PC-9 (cell line): Measurements from ENCODE around the gene RER1. TPM values are rescaled to one million over a fixed set of nuclear protein-coding genes. Genes with fewer than 3 reads are reported as not detected.

Experiments
- BruUV-seq: library from RNA; stranded (reverse); fragments of 400-500 nt; replicated peaks from 2 replicates; lab custom pipeline; 2021; lab: Mats Ljungman, UMichigan
- CTCF ChIA-PET: fragments of 300-600 bp; sonication (Branson Sonifier 250); formaldehyde crosslinking; loops from one replicate; lab custom pipeline; 2022; ENCODE audit warnings: antibody characterized with exemption; lab: Charles Lee
- POLR2A ChIA-PET: fragments of 300-600 bp; sonication (Branson Sonifier 250); formaldehyde crosslinking; loops from one replicate; lab custom pipeline; 2022; ENCODE audit warnings: antibody characterized with exemption; ENCODE audit not compliant: unreplicated experiment; lab: Charles Lee
- DNase-seq, 2 experiments: peaks; one replicate each; pipeline versions ENCODE4 v3.0.0 to v3.0.0-alpha.2; 2015 to 2022; ENCODE audit warnings: mixed read lengths in 1 of 2
- H2AFZ ChIP-seq: fragments of 200-600 bp; sonication (generic); 2 replicates; pipeline ENCODE4 v1.8.1; 2017; ENCODE audit warnings: antibody characterized with exemption
- H3F3A ChIP-seq: fragments of 200-600 bp; sonication (generic); 2 replicates; pipeline ENCODE4 v1.8.1; 2017; ENCODE audit warnings: antibody characterized with exemption, mild to moderate bottlenecking, low read depth; ENCODE audit not compliant: insufficient read depth
- H3K27ac ChIP-seq: fragments of 200-600 bp; sonication (generic); 2 replicates; pipeline ENCODE4 v1.6.1; 2016; ENCODE audit warnings: mixed run types
- H3K27me3 ChIP-seq: fragments of 200-600 bp; sonication (generic); 2 replicates; pipeline ENCODE4 v1.6.1; 2016; ENCODE audit warnings: low read depth, mixed run types; ENCODE audit not compliant: insufficient read depth
- H3K36me3 ChIP-seq: fragments of 200-600 bp; sonication (generic); 2 replicates; pipeline ENCODE4 v1.6.1; 2016; ENCODE audit warnings: low read depth, mixed run types
- H3K4me1 ChIP-seq: fragments of 200-600 bp; sonication (generic); replicated peaks from 2 replicates; pipeline ENCODE4 v1.6.1; 2016; ENCODE audit warnings: mixed run types; ENCODE audit not compliant: insufficient read depth
- H3K4me2 ChIP-seq: fragments of 200-600 bp; sonication (generic); 2 replicates; pipeline ENCODE4 v1.6.1; 2017; ENCODE audit warnings: mixed run types
- H3K4me3 ChIP-seq: fragments of 200-600 bp; sonication (generic); 2 replicates; pipeline ENCODE4 v1.6.1; 2016; ENCODE audit warnings: mixed run types
- H3K79me2 ChIP-seq: fragments of 200-600 bp; sonication (generic); 2 replicates; pipeline ENCODE4 v1.6.1; 2017; ENCODE audit warnings: low read depth, mixed run types
- H3K9me2 ChIP-seq: fragments of 200-600 bp; sonication (generic); 2 replicates; pipeline ENCODE4 v1.8.1; 2017; ENCODE audit warnings: mild to moderate bottlenecking; ENCODE audit not compliant: insufficient read depth
- H3K9me3 ChIP-seq: fragments of 200-600 bp; sonication (generic); 2 replicates; pipeline ENCODE4 v1.8.1; 2016; ENCODE audit warnings: low read depth; ENCODE audit not compliant: insufficient read depth
- H4K20me1 ChIP-seq: fragments of 200-600 bp; sonication (generic); 2 replicates; pipeline ENCODE4 v1.8.1; 2017; ENCODE audit not compliant: insufficient read depth
- CTCF ChIP-seq: fragments of 200-600 bp; sonication (generic); conservative IDR thresholded peaks from 2 replicates; pipeline ENCODE4 v1.6.1; 2017; ENCODE audit warnings: mixed run types, antibody characterized with exemption, mild to moderate bottlenecking, moderate library complexity
- EZH2 ChIP-seq: fragments of 200-600 bp; sonication (generic); IDR thresholded peaks from 2 replicates; pipeline ENCODE4 v1.8.0; 2017; ENCODE audit warnings: antibody characterized with exemption, low read depth
- intact Hi-C: fragments of 100-400 bp; cut with micrococcal nuclease; formaldehyde crosslinking; loops from one replicate; pipeline ENCODE4 v1.10.0; 2022; ENCODE audit not compliant: unreplicated experiment
- total RNA-seq: library from RNA; stranded (reverse); gene quantifications from 2 replicates; pipeline ENCODE4 v1.2.3, GENCODE V29; 2021

RER1 gene
- total RNA-seq, 1 experiment from 2014 or later = 131 TPM

GRCh38 chr1:2445823-2446215 lies 54.2 kb downstream of the RER1 start:
- intact Hi-C loops = no loop called here
- no peaks in the 10 kb centered on the region for H3K36me3 ChIP-seq
- no peaks in the 10 kb centered on the region; the same call in 1 of the 2 replicates for H3F3A ChIP-seq
- no peak overlapping the region for H3K4me3 ChIP-seq
- no peaks in the 10 kb centered on the region for H3K79me2 ChIP-seq
- H2AFZ ChIP-seq = no peak overlapping the region
- TF ChIP-seq CTCF = no peak
- no peak for TF ChIP-seq EZH2
- H3K27me3 ChIP-seq = peaks cover 27% of the 10 kb centered on the region
- peaks cover 6% of the 10 kb centered on the region; the same call in 1 of the 2 replicates for H4K20me1 ChIP-seq
- no peak for DNase-seq
- no TSS peak for BruUV-seq
- no peak overlapping the region for H3K4me2 ChIP-seq
- H3K4me1 ChIP-seq = peaks cover 7% of the 10 kb centered on the region; the same call in 1 of the 2 replicates
- ChIA-PET CTCF (no interaction called here), POLR2A (no interaction called here)
- no peaks in the 10 kb centered on the region for H3K9me2 ChIP-seq
- H3K27ac ChIP-seq = no peak overlapping the region
- no peaks in the 10 kb centered on the region for H3K9me3 ChIP-seq

GRCh38 chr1:2446394-2446793 lies 54.8 kb downstream of the RER1 start:
- TF ChIP-seq CTCF (no peak), EZH2 (no peak)
- Histone ChIP-seq H3K9me3 (no peaks in the 10 kb centered on the region), H3K4me3 (no peak overlapping the region), H3K4me1 (peaks cover 10% of the 10 kb centered on the region), H3K36me3 (no peaks in the 10 kb centered on the region), H3K27ac (no peak overlapping the region), H3K27me3 (peaks cover 21% of the 10 kb centered on the region), H3F3A (no peaks in the 10 kb centered on the region; the same call in 1 of the 2 replicates), H2AFZ (no peak overlapping the region), H3K79me2 (no peaks in the 10 kb centered on the region), H4K20me1 (peaks cover 6% of the 10 kb centered on the region; the same call in 1 of the 2 replicates), H3K4me2 (no peak overlapping the region), H3K9me2 (no peaks in the 10 kb centered on the region)
- DNase-seq = no peak
- ChIA-PET CTCF (no interaction called here), POLR2A (no interaction called here)
- intact Hi-C loops = no loop called here
- BruUV-seq = no TSS peak

GRCh38 chr1:2446861-2447260 lies 55.2 kb downstream of the RER1 start:
- Histone ChIP-seq H2AFZ (no peak overlapping the region), H3K79me2 (no peaks in the 10 kb centered on the region), H3K9me3 (no peaks in the 10 kb centered on the region), H4K20me1 (peaks cover 1% of the 10 kb centered on the region; the same call in 1 of the 2 replicates), H3K4me1 (peaks cover 14% of the 10 kb centered on the region), H3K36me3 (no peaks in the 10 kb centered on the region), H3K27ac (no peak overlapping the region), H3K4me3 (no peak overlapping the region), H3K27me3 (peaks cover 17% of the 10 kb centered on the region), H3F3A (no peaks in the 10 kb centered on the region; the same call in 1 of the 2 replicates), H3K4me2 (no peak overlapping the region), H3K9me2 (no peaks in the 10 kb centered on the region)
- ChIA-PET POLR2A (no interaction called here), CTCF (no interaction called here)
- no peak for TF ChIP-seq CTCF
- TF ChIP-seq EZH2 = no peak
- no peak for DNase-seq
- intact Hi-C loops = no loop called here
- BruUV-seq = no TSS peak
